ENCODE data around the gene S100A6.

The S100A6 gene

GRCh38 chr1:153550827-153551500 is 15.2 kb upstream of the S100A6 start:
- Histone ChIP-seq H2BK5ac (ENCODE audit: low read depth, low read length, poor library complexity, severe bottlenecking) (no peak overlapping the region), H3K4me1 (ENCODE audit: control insufficient read depth, insufficient read depth, low read depth, low read length) (peaks cover 45% of the 10 kb centered on the region), H3K27me3 (ENCODE audit: control insufficient read depth in 1 of 2, insufficient read depth in 1 of 2, low read length in 2 of 2) (no peaks in the 10 kb centered on the region), H3K23ac (ENCODE audit: low read length in 2 of 2) (no peak overlapping the region), H3K9ac (ENCODE audit: low read length) (no peak overlapping the region), H3K4me2 (ENCODE audit: low read length, poor library complexity, severe bottlenecking) (no peak overlapping the region), H3K18ac (ENCODE audit: low read depth in 1 of 2, low read length in 2 of 2) (peak overlapping the region in 1 of 2 experiments; percentile 73), H3K36me3 (ENCODE audit: control insufficient read depth in 1 of 2, insufficient read depth in 2 of 2, low read depth in 1 of 2, low read length in 2 of 2) (peaks cover 0 to 11% of the 10 kb centered on the region in 2 experiments), H3K4ac (ENCODE audit: low read depth in 1 of 2, low read length in 2 of 2) (peak overlapping the region; percentile 78 to 91), H3K9me3 (ENCODE audit: control insufficient read depth, low read length) (no peaks in the 10 kb centered on the region), H3K79me1 (replicated peaks; ENCODE audit: low read length, poor library complexity, severe bottlenecking) (peaks cover 13% of the 10 kb centered on the region), H2BK120ac (ENCODE audit: low read depth, low read length) (peak overlapping the region; percentile 27), H4K91ac (ENCODE audit: low read length) (peak overlapping the region; percentile 64), H3K4me3 (ENCODE audit: insufficient read depth in 1 of 2, low read depth in 1 of 2, low read length in 2 of 2) (no peak overlapping the region), H2AFZ (ENCODE audit: low read depth, low read length) (no peak overlapping the region), H4K8ac (ENCODE audit: low read length) (no peak overlapping the region), H3K27ac (ENCODE audit: low read length, poor library complexity, severe bottlenecking) (no peak overlapping the region), H2BK12ac (ENCODE audit: low read length in 2 of 2) (peak overlapping the region; percentile 38 to 87), H2BK15ac (ENCODE audit: low read depth, poor library complexity, severe bottlenecking) (peak overlapping the region; percentile 64), H2AK5ac (ENCODE audit: low read length, severe bottlenecking) (peak overlapping the region; percentile 3), H3K14ac (ENCODE audit: low read length in 2 of 2) (no peak overlapping the region)
- 92% methylated on average over 10 of the region's 10 CpGs for WGBS
- no peak for DNase-seq

- no peaks in the 10 kb centered on the region for H3K27me3 ChIP-seq (ENCODE audit: control insufficient read depth in 1 of 2, insufficient read depth in 1 of 2, low read length in 2 of 2)
- H3K18ac ChIP-seq (ENCODE audit: low read depth in 1 of 2, low read length in 2 of 2): peak overlapping the region in 1 of 2 experiments; percentile 18
- H3K79me1 ChIP-seq (replicated peaks; ENCODE audit: low read length, poor library complexity, severe bottlenecking): peaks cover 13% of the 10 kb centered on the region
- peak overlapping the region; percentile 3 for H2AK5ac ChIP-seq (ENCODE audit: low read length, severe bottlenecking)
- no peak overlapping the region for H3K4me2 ChIP-seq (ENCODE audit: low read length, poor library complexity, severe bottlenecking)
- H2BK12ac ChIP-seq (ENCODE audit: low read length in 2 of 2): peak overlapping the region; percentile 7 to 87
- H2AFZ ChIP-seq (ENCODE audit: low read depth, low read length): no peak overlapping the region
- H4K8ac ChIP-seq (ENCODE audit: low read length): no peak overlapping the region
- H3K23ac ChIP-seq (ENCODE audit: low read length in 2 of 2): no peak overlapping the region
- no peak overlapping the region for H3K9ac ChIP-seq (ENCODE audit: low read length)
- peak overlapping the region; percentile 92 for H2BK15ac ChIP-seq (ENCODE audit: low read depth, poor library complexity, severe bottlenecking)
- WGBS: 88% methylated on average over 4 of the region's 4 CpGs
- H2BK5ac ChIP-seq (ENCODE audit: low read depth, low read length, poor library complexity, severe bottlenecking): no peak overlapping the region
- H3K36me3 ChIP-seq (ENCODE audit: control insufficient read depth in 1 of 2, insufficient read depth in 2 of 2, low read depth in 1 of 2, low read length in 2 of 2): peaks cover 0 to 11% of the 10 kb centered on the region in 2 experiments
- H3K4me1 ChIP-seq (ENCODE audit: control insufficient read depth, insufficient read depth, low read depth, low read length): peaks cover 51% of the 10 kb centered on the region
- no peak overlapping the region for H2BK120ac ChIP-seq (ENCODE audit: low read depth, low read length)
- H4K91ac ChIP-seq (ENCODE audit: low read length): peak overlapping the region; percentile 44
- H3K4me3 ChIP-seq (ENCODE audit: insufficient read depth in 1 of 2, low read depth in 1 of 2, low read length in 2 of 2): no peak overlapping the region
- no peak overlapping the region for H3K27ac ChIP-seq (ENCODE audit: low read length, poor library complexity, severe bottlenecking)
- H3K14ac ChIP-seq (ENCODE audit: low read length in 2 of 2): no peak overlapping the region
- no peak for DNase-seq
- no peaks in the 10 kb centered on the region for H3K9me3 ChIP-seq (ENCODE audit: control insufficient read depth, low read length)
- peak overlapping the region; percentile 78 to 91 for H3K4ac ChIP-seq (ENCODE audit: low read depth in 1 of 2, low read length in 2 of 2)
Observed at GRCh38 chr1:153550398-153550758, 14.6 kb upstream of the S100A6 start.

- Histone ChIP-seq H3K18ac (ENCODE audit: low read depth in 1 of 2, low read length in 2 of 2) (peak overlapping the region; percentile 92 to 99), H3K9ac (ENCODE audit: low read length) (no peak overlapping the region), H3K27me3 (ENCODE audit: control insufficient read depth in 1 of 2, insufficient read depth in 1 of 2, low read length in 2 of 2) (no peaks in the 10 kb centered on the region), H2AK5ac (ENCODE audit: low read length, severe bottlenecking) (peak overlapping the region; percentile 83), H3K79me1 (replicated peaks; ENCODE audit: low read length, poor library complexity, severe bottlenecking) (peaks cover 13% of the 10 kb centered on the region), H4K91ac (ENCODE audit: low read length) (peak overlapping the region; percentile 89), H3K23ac (ENCODE audit: low read length in 2 of 2) (no peak overlapping the region), H2BK120ac (ENCODE audit: low read depth, low read length) (peak overlapping the region; percentile 87), H3K27ac (ENCODE audit: low read length, poor library complexity, severe bottlenecking) (peak overlapping the region; percentile 41), H2AFZ (ENCODE audit: low read depth, low read length) (no peak overlapping the region), H2BK15ac (ENCODE audit: low read depth, poor library complexity, severe bottlenecking) (peak overlapping the region; percentile 92), H3K4ac (ENCODE audit: low read depth in 1 of 2, low read length in 2 of 2) (peak overlapping the region; percentile 55 to 91), H3K36me3 (ENCODE audit: control insufficient read depth in 1 of 2, insufficient read depth in 2 of 2, low read depth in 1 of 2, low read length in 2 of 2) (peaks cover 0 to 11% of the 10 kb centered on the region in 2 experiments), H3K9me3 (ENCODE audit: control insufficient read depth, low read length) (no peaks in the 10 kb centered on the region), H2BK12ac (ENCODE audit: low read length in 2 of 2) (peak overlapping the region; percentile 7 to 100), H3K14ac (ENCODE audit: low read length in 2 of 2) (peak overlapping the region in 1 of 2 experiments; percentile 90), H3K4me2 (ENCODE audit: low read length, poor library complexity, severe bottlenecking) (no peak overlapping the region), H3K4me1 (ENCODE audit: control insufficient read depth, insufficient read depth, low read depth, low read length) (peaks cover 54% of the 10 kb centered on the region), H3K4me3 (ENCODE audit: insufficient read depth in 1 of 2, low read depth in 1 of 2, low read length in 2 of 2) (peak overlapping the region in 1 of 2 experiments; percentile 87), H2BK5ac (ENCODE audit: low read depth, low read length, poor library complexity, severe bottlenecking) (peak overlapping the region; percentile 58), H4K8ac (ENCODE audit: low read length) (peak overlapping the region; percentile 72)
- DNase-seq: no peak
- 94% methylated on average over 5 of the region's 6 CpGs for WGBS
Observed at GRCh38 chr1:153549741-153550397, 14.1 kb upstream of the S100A6 start.

Measured in mesenchymal stem cell (in vitro differentiated cells and primary cell).